ENCODE data around the gene PRKCE.

DNA sequence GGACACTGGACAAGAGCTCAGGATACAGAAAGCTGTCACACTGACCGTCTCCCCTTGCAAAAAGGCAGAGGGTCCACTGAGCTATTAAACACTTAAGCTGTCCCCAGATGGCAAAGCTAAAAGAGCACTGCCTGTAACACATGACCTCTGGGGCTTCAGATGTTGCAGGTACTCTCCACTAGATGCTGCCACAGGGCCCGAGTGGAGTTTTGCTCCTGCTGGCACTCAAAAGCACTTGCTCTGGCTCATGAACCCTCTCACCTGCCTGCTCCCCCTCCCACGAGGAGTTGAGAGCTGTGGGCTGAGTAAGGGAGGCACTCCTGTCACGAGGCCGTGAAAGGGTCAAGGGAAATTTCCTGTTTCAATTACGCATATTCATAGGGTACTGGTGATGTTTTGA, 227.9 kb downstream of the PRKCE start:
- no peak for TF ChIP-seq POLR2AphosphoS5 (IDR thresholded peaks at IDR 0.05; ENCODE audit: insufficient read depth, low read depth, low read length)
- TF ChIP-seq, protein P1, sequence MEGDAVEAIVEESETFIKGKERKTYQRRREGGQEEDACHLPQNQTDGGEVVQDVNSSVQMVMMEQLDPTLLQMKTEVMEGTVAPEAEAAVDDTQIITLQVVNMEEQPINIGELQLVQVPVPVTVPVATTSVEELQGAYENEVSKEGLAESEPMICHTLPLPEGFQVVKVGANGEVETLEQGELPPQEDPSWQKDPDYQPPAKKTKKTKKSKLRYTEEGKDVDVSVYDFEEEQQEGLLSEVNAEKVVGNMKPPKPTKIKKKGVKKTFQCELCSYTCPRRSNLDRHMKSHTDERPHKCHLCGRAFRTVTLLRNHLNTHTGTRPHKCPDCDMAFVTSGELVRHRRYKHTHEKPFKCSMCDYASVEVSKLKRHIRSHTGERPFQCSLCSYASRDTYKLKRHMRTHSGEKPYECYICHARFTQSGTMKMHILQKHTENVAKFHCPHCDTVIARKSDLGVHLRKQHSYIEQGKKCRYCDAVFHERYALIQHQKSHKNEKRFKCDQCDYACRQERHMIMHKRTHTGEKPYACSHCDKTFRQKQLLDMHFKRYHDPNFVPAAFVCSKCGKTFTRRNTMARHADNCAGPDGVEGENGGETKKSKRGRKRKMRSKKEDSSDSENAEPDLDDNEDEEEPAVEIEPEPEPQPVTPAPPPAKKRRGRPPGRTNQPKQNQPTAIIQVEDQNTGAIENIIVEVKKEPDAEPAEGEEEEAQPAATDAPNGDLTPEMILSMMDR (IDR thresholded peaks at IDR 0.05; ENCODE audit: extremely low read depth in 1 of 2, insufficient read depth in 1 of 2, low read depth in 1 of 2, low read length in 2 of 2): no peak
- no peak for TF ChIP-seq POLR2A (IDR thresholded peaks at IDR 0.05; ENCODE audit: low read depth, low read length)
